Cardiac atrium fibroblast (primary cell): ENCODE results near the gene KCNJ5. TPM values are rescaled to one million over a fixed set of nuclear protein-coding genes. Genes with fewer than 3 reads are reported as not detected.

Experiments used
- total RNA-seq: library from RNA; depleted of rRNA; stranded (reverse); fragments of >200 nt; gene quantifications from 2 replicates; pipeline ENCODE4 v1.2.3, GENCODE V29; 2015

Gene KCNJ5
- total RNA-seq: 0.36 TPM in 1 of 2 replicates, not detected in the other

GRCh38 chr11:128890543-128891368, at the start of gene KCNJ5:
TSS of gene KCNJ5 (plus strand) at chr11:128891356. CDS start at chr11:128911274, 19,918 bp downstream.

GRCh38 chr11:128867277-128867676, 23.9 kb upstream of the KCNJ5 start, which contains the start of gene KCNJ1:
TSS of gene KCNJ1 (minus strand) at chr11:128867296. CDS start at chr11:128840243, 27,053 bp downstream.

GRCh38 chr11:128942817-128943427, 51.8 kb downstream of the KCNJ5 start, which contains the start of gene TP53AIP1:
TSS of gene TP53AIP1 (minus strand) at chr11:128942871. CDS start at chr11:128937818, 5,053 bp downstream.

Other genes with a start within 250 kb of the KCNJ5 start
- 48.9 and 71.4 TPM in 2 replicates for gene FLI1, start 197.3 kb upstream of the KCNJ5 start, total RNA-seq
- not detected in 2 replicates for gene KCNJ1, start 24.1 kb upstream of the KCNJ5 start, total RNA-seq
- gene TP53AIP1, start 51.5 kb downstream of the KCNJ5 start, total RNA-seq: not detected in 2 replicates